HepG2 (cell line): Measurements from ENCODE around the gene SRCIN1. TPM values are rescaled to one million over a fixed set of nuclear protein-coding genes. Genes with fewer than 3 reads are reported as not detected.
A peak's percentile ranks its signal among the peaks of the same experiment; 100 is the strongest.

Experiments
- DPF2 ChIP-seq: sonication (generic); formaldehyde crosslinking; IDR thresholded peaks from 2 replicates; pipeline ENCODE4 v1.4.0; 2020; ENCODE audit warnings: mild to moderate bottlenecking, low read depth, missing genetic modification reagents, borderline replicate concordance
- KDM5A ChIP-seq: fragments of 200-600 bp; sonication (generic); IDR thresholded peaks from 2 replicates; pipeline ENCODE4 v1.7.0; 2018; ENCODE audit warnings: antibody characterized with exemption, mild to moderate bottlenecking, low read length, borderline replicate concordance
- MAX ChIP-seq: IDR thresholded peaks from 2 replicates; pipeline ENCODE4 v1.6.1; 2012; ENCODE audit warnings: inconsistent platforms
- MLX ChIP-seq: IDR thresholded peaks from 2 replicates; pipeline ENCODE4 v1.6.1; 2016
- MYNN ChIP-seq: sonication (generic); formaldehyde crosslinking; IDR thresholded peaks from 2 replicates; pipeline ENCODE4 v1.4.0; 2020; ENCODE audit warnings: mild to moderate bottlenecking, low read depth, missing genetic modification reagents
- NCOA1 ChIP-seq: sonication (generic); formaldehyde crosslinking; IDR thresholded peaks from 2 replicates; pipeline ENCODE4 v1.9.0; 2021; ENCODE audit warnings: missing genetic modification reagents
- REPIN1 ChIP-seq: sonication (generic); formaldehyde crosslinking; IDR thresholded peaks from 2 replicates; pipeline ENCODE4 v1.8.0; 2022; ENCODE audit warnings: missing genetic modification reagents, low read depth, mild to moderate bottlenecking, borderline replicate concordance
- RFX1 ChIP-seq: fragments of 450-650 bp; IDR thresholded peaks from 2 replicates; pipeline ENCODE4 v1.6.1; 2017
- RORA ChIP-seq: sonication (generic); formaldehyde crosslinking; IDR thresholded peaks from 2 replicates; pipeline ENCODE4 v1.5.0; 2020; ENCODE audit warnings: mild to moderate bottlenecking, missing genetic modification reagents, moderate library complexity
- SOX13 ChIP-seq, 3 experiments: fragments of 450-650 bp in 1 of 3; sonication (generic) in 1 of 3; formaldehyde crosslinking in 1 of 3; IDR thresholded peaks in 2 of 3; conservative IDR thresholded peaks in 1 of 3; 2 replicates each; pipeline versions ENCODE4 v1.5.0 to v1.6.1; 2016 to 2020; ENCODE audit warnings: antibody characterized with exemption in 1 of 3, mild to moderate bottlenecking in 1 of 3, missing compliant biosample characterization in 1 of 3, missing genetic modification reagents in 1 of 3, moderate library complexity in 1 of 3
- TGIF2 ChIP-seq: IDR thresholded peaks from 2 replicates; pipeline ENCODE4 v1.6.1; 2016; ENCODE audit warnings: control low read depth, missing compliant biosample characterization
- ZC3H13 ChIP-seq: sonication (generic); formaldehyde crosslinking; IDR thresholded peaks from 2 replicates; pipeline ENCODE4 v1.8.1; 2023; ENCODE audit warnings: mild to moderate bottlenecking, missing genetic modification reagents, moderate library complexity
- ZC3H4 ChIP-seq: sonication (generic); formaldehyde crosslinking; IDR thresholded peaks from 2 replicates; pipeline ENCODE4 v1.4.0; 2020; ENCODE audit warnings: missing genetic modification reagents, borderline replicate concordance
- ZMYM4 ChIP-seq: sonication (generic); formaldehyde crosslinking; IDR thresholded peaks from 2 replicates; pipeline ENCODE4 v1.8.1; 2023; ENCODE audit warnings: mild to moderate bottlenecking, missing genetic modification reagents
- ZNF331 ChIP-seq: sonication (generic); formaldehyde crosslinking; IDR thresholded peaks from 2 replicates; pipeline ENCODE4 v1.4.0; 2020; ENCODE audit warnings: missing genetic modification reagents
- ZNF451 ChIP-seq: sonication (generic); formaldehyde crosslinking; IDR thresholded peaks from 2 replicates; pipeline ENCODE4 v1.5.0; 2020; ENCODE audit warnings: mild to moderate bottlenecking, missing genetic modification reagents
- ZNF501 ChIP-seq: sonication (generic); formaldehyde crosslinking; IDR thresholded peaks from 2 replicates; pipeline ENCODE4 v1.5.1; 2020; ENCODE audit warnings: mild to moderate bottlenecking, moderate library complexity, missing genetic modification reagents
- ZNF512 ChIP-seq: sonication (generic); formaldehyde crosslinking; IDR thresholded peaks from 2 replicates; pipeline ENCODE4 v1.4.0; 2020; ENCODE audit warnings: mild to moderate bottlenecking, missing genetic modification reagents
- ZNF569 ChIP-seq: sonication (generic); formaldehyde crosslinking; IDR thresholded peaks from 2 replicates; pipeline ENCODE4 v1.5.0; 2020; ENCODE audit warnings: mild to moderate bottlenecking, missing genetic modification reagents, moderate library complexity, borderline replicate concordance
- ZNF572 ChIP-seq: sonication (generic); formaldehyde crosslinking; IDR thresholded peaks from 2 replicates; pipeline ENCODE4 v1.5.1; 2020; ENCODE audit warnings: mild to moderate bottlenecking, missing genetic modification reagents
- ZNF607 ChIP-seq: sonication (generic); formaldehyde crosslinking; IDR thresholded peaks from 2 replicates; pipeline ENCODE4 v1.5.1; 2020; ENCODE audit warnings: missing genetic modification reagents, mild to moderate bottlenecking, borderline replicate concordance
- ZNF670 ChIP-seq: sonication (generic); formaldehyde crosslinking; IDR thresholded peaks from 2 replicates; pipeline ENCODE4 v1.8.0; 2022; ENCODE audit warnings: mild to moderate bottlenecking, missing genetic modification reagents, borderline replicate concordance
- ZNF678 ChIP-seq: sonication (generic); formaldehyde crosslinking; IDR thresholded peaks from 2 replicates; pipeline ENCODE4 v1.4.0; 2020; ENCODE audit warnings: mild to moderate bottlenecking, missing genetic modification reagents
- ZNF720 ChIP-seq: sonication (generic); formaldehyde crosslinking; IDR thresholded peaks from 2 replicates; pipeline ENCODE4 v1.4.0; 2020; ENCODE audit warnings: missing genetic modification reagents
- ZNF878 ChIP-seq: sonication (generic); formaldehyde crosslinking; IDR thresholded peaks from 2 replicates; pipeline ENCODE4 v1.8.1; 2023; ENCODE audit warnings: mild to moderate bottlenecking, missing genetic modification reagents, moderate library complexity
- ZSCAN20 ChIP-seq: sonication (generic); formaldehyde crosslinking; IDR thresholded peaks from 2 replicates; pipeline ENCODE4 v1.4.0; 2020; ENCODE audit warnings: missing genetic modification reagents, mild to moderate bottlenecking, borderline replicate concordance
- ZSCAN25 ChIP-seq: sonication (generic); formaldehyde crosslinking; IDR thresholded peaks from 2 replicates; pipeline ENCODE4 v1.8.0; 2022; ENCODE audit warnings: mild to moderate bottlenecking, missing genetic modification reagents
- polyA plus RNA-seq, 8 experiments: library from polyadenylated mRNA; depleted of rRNA in 3 of 8; stranded (reverse) in 7 of 8; unstranded in 1 of 8; fragments of >200 nt; fragmentation: Illumina TruSeq in 4 of 8; extraction: Trizol in 4 of 8; gene quantifications; 2 replicates each; pipeline versions ENCODE4 v1.2.1 to v1.2.3, GENCODE V29; 2011 to 2016; ENCODE audit warnings: low read depth in 4 of 8, missing spikeins in 1 of 8, mixed read lengths in 1 of 8; ENCODE audit not compliant: insufficient read depth in 1 of 8
- total RNA-seq, 5 experiments: library from RNA; depleted of rRNA; stranded (reverse); fragments of >200 nt; fragmentation: Illumina TruSeq; extraction: Trizol; gene quantifications; 2 replicates each; pipeline ENCODE4 v1.2.3, GENCODE V29; 2016; ENCODE audit warnings: low read depth in 1 of 5

The SRCIN1 gene
- total and polyA plus RNA-seq, 2 of the 13 experiments (the other 11 are each of a cell fraction or from before 2014, with no cell fraction given), result 1.2 to 9.6 TPM

GRCh38 chr17:38613981-38614779 lies 8.4 kb upstream of the SRCIN1 start (continued):
- TF ChIP-seq ZSCAN20 (CRISPR knock-in tag) (no peak), MLX (CRISPR knock-in tag) (peak; percentile 96), ZC3H13 (CRISPR knock-in tag) (peak; percentile 89; the same call in 1 of the 2 replicates), ZSCAN25 (CRISPR knock-in tag) (peak; percentile 90), NCOA1 (CRISPR knock-in tag) (0 out of 2 replicates have a peak, but pooled peaks have one; percentile 82), ZNF512 (CRISPR knock-in tag) (no peak; the same call in 1 of the 2 replicates), TGIF2 (peak; percentile 85), RFX1 (no peak), KDM5A (no peak; the same call in 1 of the 2 replicates), RORA (no peak), ZNF572 (CRISPR knock-in tag) (peak; percentile 85; the same call in 1 of the 2 replicates), MYNN (CRISPR knock-in tag) (no peak; the same call in 1 of the 2 replicates), ZNF878 (CRISPR knock-in tag) (0 out of 2 replicates have a peak, but pooled peaks have one; percentile 26), ZNF678 (CRISPR knock-in tag) (no peak), REPIN1 (peak; percentile 90), ZNF670 (CRISPR knock-in tag) (peak; percentile 85), ZNF607 (CRISPR knock-in tag) (peak; percentile 99), ZNF331 (peak; percentile 95), ZNF451 (peak; percentile 24; the same call in 1 of the 2 replicates), ZNF720 (CRISPR knock-in tag) (no peak), ZNF501 (peak; percentile 95), ZC3H4 (CRISPR knock-in tag) (peak; percentile 7; the same call in 1 of the 2 replicates), ZMYM4 (CRISPR knock-in tag) (peak; percentile 76), ZNF569 (CRISPR knock-in tag) (peak; percentile 73; the same call in 1 of the 2 replicates), SOX13 (IDR thresholded peaks at IDR 0.05) (peak; percentile 79), SOX13 (CRISPR knock-in tag; conservative IDR thresholded peaks at IDR 0.05 in 1 of 2, IDR thresholded peaks at IDR 0.05 in 1 of 2) (peak in 1 of 2 experiments; percentile 96; a peak in 2 of 4 replicates), MAX (peak; percentile 86), DPF2 (peak; percentile 99)
